Measurements from ENCODE around the gene ULK4. TPM values are rescaled to one million over a fixed set of nuclear protein-coding genes. Genes with fewer than 3 reads are reported as not detected.

The ULK4 gene
- total RNA-seq, 1 donor from 2014 or later: 10.2 TPM

- no peak for TF ChIP-seq CTCF (IDR thresholded peaks at IDR 0.05; ENCODE audit: unreplicated experiment)
- no peak overlapping the region for H3K27ac Mint-ChIP-seq (ENCODE audit: unreplicated experiment)
- H3K9me3 Mint-ChIP-seq (ENCODE audit: unreplicated experiment): no peaks in the 10 kb centered on the region
- H3K36me3 Mint-ChIP-seq (ENCODE audit: low read depth, unreplicated experiment): no peaks in the 10 kb centered on the region
- H3K4me3 Mint-ChIP-seq (ENCODE audit: unreplicated experiment): no peak overlapping the region
- H3K4me1 Mint-ChIP-seq (ENCODE audit: unreplicated experiment): no peaks in the 10 kb centered on the region
- H3K27me3 Mint-ChIP-seq (ENCODE audit: unreplicated experiment): peaks cover 3% of the 10 kb centered on the region
- no peak for DNase-seq (ENCODE audit: low spot score)
Measured at GRCh38 chr3:41627477-41628087, 334.3 kb downstream of the ULK4 start.

GRCh38 chr3:41612853-41613252, 349.1 kb downstream of the ULK4 start:
- no peak for DNase-seq (ENCODE audit: low spot score)
- H3K36me3 Mint-ChIP-seq (ENCODE audit: low read depth, unreplicated experiment): no peaks in the 10 kb centered on the region
- H3K27ac Mint-ChIP-seq (ENCODE audit: unreplicated experiment): no peak overlapping the region
- no peaks in the 10 kb centered on the region for H3K9me3 Mint-ChIP-seq (ENCODE audit: unreplicated experiment)
- no peaks in the 10 kb centered on the region for H3K27me3 Mint-ChIP-seq (ENCODE audit: unreplicated experiment)
- no peaks in the 10 kb centered on the region for H3K4me1 Mint-ChIP-seq (ENCODE audit: unreplicated experiment)
- H3K4me3 Mint-ChIP-seq (ENCODE audit: unreplicated experiment): no peak overlapping the region
- no peak for TF ChIP-seq CTCF (IDR thresholded peaks at IDR 0.05; ENCODE audit: unreplicated experiment)

- Mint-ChIP-seq H3K27me3 (ENCODE audit: unreplicated experiment) (no peaks in the 10 kb centered on the region), H3K9me3 (ENCODE audit: unreplicated experiment) (no peaks in the 10 kb centered on the region), H3K27ac (ENCODE audit: unreplicated experiment) (no peak overlapping the region), H3K36me3 (ENCODE audit: low read depth, unreplicated experiment) (no peaks in the 10 kb centered on the region), H3K4me3 (ENCODE audit: unreplicated experiment) (no peak overlapping the region), H3K4me1 (ENCODE audit: unreplicated experiment) (no peaks in the 10 kb centered on the region)
- DNase-seq (ENCODE audit: low spot score): no peak
- TF ChIP-seq CTCF (IDR thresholded peaks at IDR 0.05; ENCODE audit: unreplicated experiment): no peak
Measured at GRCh38 chr3:41611008-41611407, 350.9 kb downstream of the ULK4 start.

- DNase-seq (ENCODE audit: low spot score): no peak
- Mint-ChIP-seq H3K27ac (ENCODE audit: unreplicated experiment) (no peak overlapping the region), H3K27me3 (ENCODE audit: unreplicated experiment) (no peaks in the 10 kb centered on the region), H3K4me1 (ENCODE audit: unreplicated experiment) (no peaks in the 10 kb centered on the region), H3K4me3 (ENCODE audit: unreplicated experiment) (no peak overlapping the region), H3K36me3 (ENCODE audit: low read depth, unreplicated experiment) (no peaks in the 10 kb centered on the region), H3K9me3 (ENCODE audit: unreplicated experiment) (no peaks in the 10 kb centered on the region)
- TF ChIP-seq CTCF (IDR thresholded peaks at IDR 0.05; ENCODE audit: unreplicated experiment): no peak
Measured at GRCh38 chr3:41608347-41608746, 353.6 kb downstream of the ULK4 start.

- Mint-ChIP-seq H3K9me3 (ENCODE audit: unreplicated experiment) (no peaks in the 10 kb centered on the region), H3K27ac (ENCODE audit: unreplicated experiment) (no peak overlapping the region), H3K27me3 (ENCODE audit: unreplicated experiment) (no peaks in the 10 kb centered on the region), H3K36me3 (ENCODE audit: low read depth, unreplicated experiment) (no peaks in the 10 kb centered on the region), H3K4me3 (ENCODE audit: unreplicated experiment) (no peak overlapping the region), H3K4me1 (ENCODE audit: unreplicated experiment) (no peaks in the 10 kb centered on the region)
- no peak for DNase-seq (ENCODE audit: low spot score)
- no peak for TF ChIP-seq CTCF (IDR thresholded peaks at IDR 0.05; ENCODE audit: unreplicated experiment)
Measured at GRCh38 chr3:41603807-41604206, 358.1 kb downstream of the ULK4 start.

All from endothelial cell (in vitro differentiated cells).